SU-DHL-6 (cell line): ENCODE measurements around the gene EVX2.

Experiments used
- H2AFZ ChIP-seq: fragments of 200-600 bp; sonication (generic); 2 replicates; pipeline ENCODE4 v1.6.1; 2014; ENCODE audit warnings: low read depth, mild to moderate bottlenecking, moderate library complexity, mixed read lengths, antibody characterized with exemption, low read length; ENCODE audit not compliant: severe bottlenecking
- H3F3A ChIP-seq: fragments of 200-600 bp; shearing (Covaris generic); 2 replicates; pipeline ENCODE4 v1.6.0; 2016; ENCODE audit warnings: antibody characterized with exemption, mild to moderate bottlenecking; ENCODE audit not compliant: insufficient read depth
- H3K27ac ChIP-seq: fragments of 200-600 bp; sonication (generic); 2 replicates; pipeline ENCODE4 v1.5.1; 2016; ENCODE audit warnings: low read depth, mild to moderate bottlenecking, low read length, moderate library complexity, mixed read lengths
- H3K27me3 ChIP-seq: fragments of 200-600 bp; sonication (generic), shearing (Covaris generic); 2 replicates; pipeline ENCODE4 v1.6.0; 2014; ENCODE audit warnings: mild to moderate bottlenecking, low read length
- H3K36me3 ChIP-seq: fragments of 200-600 bp; sonication (generic); 2 replicates; pipeline ENCODE4 v1.6.1; 2014; ENCODE audit warnings: mild to moderate bottlenecking, low read length, mixed read lengths
- H3K4me2 ChIP-seq: fragments of 300-600, 200-600 bp; shearing (Covaris generic), sonication (generic); 2 replicates; pipeline ENCODE4 v1.6.0; 2014; ENCODE audit warnings: low read length, low read depth, mild to moderate bottlenecking; ENCODE audit not compliant: poor library complexity, severe bottlenecking
- H3K4me3 ChIP-seq: fragments of 200-600 bp; sonication (generic); 2 replicates; pipeline ENCODE4 v1.5.1; 2014; ENCODE audit warnings: antibody characterized with exemption, low read length, mild to moderate bottlenecking, mixed read lengths; ENCODE audit not compliant: insufficient read depth, poor library complexity, severe bottlenecking
- H3K79me2 ChIP-seq: fragments of 200-600 bp; sonication (generic); 2 replicates; pipeline ENCODE4 v1.6.1; 2014; ENCODE audit warnings: mild to moderate bottlenecking, low read length, moderate library complexity; ENCODE audit not compliant: insufficient read depth
- H3K9ac ChIP-seq: fragments of 200-600 bp; sonication (generic); 2 replicates; pipeline ENCODE4 v1.7.0; 2014; ENCODE audit warnings: mild to moderate bottlenecking, low read length
- H3K9me2 ChIP-seq: fragments of 200-600 bp; sonication (generic); replicated peaks from 2 replicates; pipeline ENCODE4 v1.6.1; 2014; ENCODE audit warnings: low read length; ENCODE audit not compliant: insufficient read depth
- H3K9me3 ChIP-seq: fragments of 200-600 bp; sonication (generic); 2 replicates; pipeline ENCODE4 v1.6.1; 2014; ENCODE audit warnings: low read length, mixed read lengths; ENCODE audit not compliant: insufficient read depth
- H4K20me1 ChIP-seq: fragments of 200-600 bp; sonication (generic); 2 replicates; pipeline ENCODE4 v1.6.1; 2014; ENCODE audit warnings: low read depth, mild to moderate bottlenecking, antibody characterized with exemption, low read length, moderate library complexity, mixed read lengths
- EZH2phosphoT487 ChIP-seq: fragments of 200-600 bp; sonication (generic), shearing (Covaris generic); conservative IDR thresholded peaks from 2 replicates; pipeline ENCODE4 v1.6.1; 2018; ENCODE audit warnings: mild to moderate bottlenecking, antibody characterized with exemption, low read length, moderate library complexity, mixed read lengths
- TF ChIP-seq, protein P1 (sequence below): fragments of 200-600 bp; sonication (generic); IDR thresholded peaks from one replicate; pipeline ENCODE4 v1.5.1; 2017; ENCODE audit warnings: antibody characterized with exemption, mild to moderate bottlenecking, low read length, moderate library complexity; ENCODE audit not compliant: insufficient read depth, poor library complexity, severe bottlenecking

EVX2 gene

DNA sequence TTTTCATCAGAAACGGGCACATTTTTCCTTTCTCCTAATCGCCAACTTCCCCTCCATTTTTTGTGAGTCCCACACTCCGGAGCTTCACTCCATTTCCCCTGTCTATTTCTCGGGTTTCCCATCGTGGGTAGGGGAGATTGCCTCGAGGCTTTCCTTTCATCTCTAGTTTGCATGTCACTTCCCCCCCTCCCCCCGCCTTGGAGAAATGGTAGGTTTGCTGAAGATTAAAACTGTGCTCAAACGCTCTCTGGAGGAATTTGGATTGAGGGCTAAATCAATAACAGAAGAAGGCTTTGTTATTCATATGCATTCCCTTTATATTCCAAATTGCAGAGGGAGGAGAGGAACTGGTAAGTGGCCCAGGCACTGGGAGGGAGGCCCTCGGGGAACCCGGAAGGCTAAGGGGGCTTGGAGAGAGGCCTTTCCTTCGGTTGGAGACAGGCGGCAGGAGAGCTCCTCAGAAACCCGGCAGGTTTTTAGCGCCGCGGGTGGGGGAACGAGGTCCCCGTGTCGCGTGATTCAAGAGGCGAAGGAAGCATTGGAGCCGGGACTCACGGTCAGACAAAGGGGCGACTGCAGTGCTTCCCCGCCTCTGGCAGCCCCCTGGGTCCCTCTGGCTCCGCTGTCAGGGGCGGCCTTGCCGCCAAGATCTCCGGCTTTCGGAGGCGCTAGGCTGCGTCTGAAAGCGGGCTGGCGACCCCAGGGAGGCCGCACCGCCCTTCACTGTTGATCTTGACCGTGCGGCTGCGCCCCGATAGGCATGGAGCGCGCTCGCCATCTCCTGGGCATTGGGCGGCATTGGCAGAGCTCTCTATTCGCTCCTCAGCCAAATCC is 13.4 kb upstream of the EVX2 start:
- H3K27ac ChIP-seq = no peak overlapping the region
- H4K20me1 ChIP-seq = no peaks in the 10 kb centered on the region
- no peaks in the 10 kb centered on the region for H3K79me2 ChIP-seq
- H3K27me3 ChIP-seq = no peaks in the 10 kb centered on the region
- H3K4me2 ChIP-seq = peak overlapping the region; percentile 67
- peak overlapping the region; percentile 96 for H2AFZ ChIP-seq
- H3K9me3 ChIP-seq = no peaks in the 10 kb centered on the region
- no peaks in the 10 kb centered on the region for H3F3A ChIP-seq
- no peaks in the 10 kb centered on the region for H3K36me3 ChIP-seq
- H3K9me2 ChIP-seq = no peaks in the 10 kb centered on the region
- peak overlapping the region; percentile 42 for H3K4me3 ChIP-seq
- H3K9ac ChIP-seq = peak overlapping the region; percentile 47; the same call in 1 of the 2 replicates
- TF ChIP-seq, protein P1, sequence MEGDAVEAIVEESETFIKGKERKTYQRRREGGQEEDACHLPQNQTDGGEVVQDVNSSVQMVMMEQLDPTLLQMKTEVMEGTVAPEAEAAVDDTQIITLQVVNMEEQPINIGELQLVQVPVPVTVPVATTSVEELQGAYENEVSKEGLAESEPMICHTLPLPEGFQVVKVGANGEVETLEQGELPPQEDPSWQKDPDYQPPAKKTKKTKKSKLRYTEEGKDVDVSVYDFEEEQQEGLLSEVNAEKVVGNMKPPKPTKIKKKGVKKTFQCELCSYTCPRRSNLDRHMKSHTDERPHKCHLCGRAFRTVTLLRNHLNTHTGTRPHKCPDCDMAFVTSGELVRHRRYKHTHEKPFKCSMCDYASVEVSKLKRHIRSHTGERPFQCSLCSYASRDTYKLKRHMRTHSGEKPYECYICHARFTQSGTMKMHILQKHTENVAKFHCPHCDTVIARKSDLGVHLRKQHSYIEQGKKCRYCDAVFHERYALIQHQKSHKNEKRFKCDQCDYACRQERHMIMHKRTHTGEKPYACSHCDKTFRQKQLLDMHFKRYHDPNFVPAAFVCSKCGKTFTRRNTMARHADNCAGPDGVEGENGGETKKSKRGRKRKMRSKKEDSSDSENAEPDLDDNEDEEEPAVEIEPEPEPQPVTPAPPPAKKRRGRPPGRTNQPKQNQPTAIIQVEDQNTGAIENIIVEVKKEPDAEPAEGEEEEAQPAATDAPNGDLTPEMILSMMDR = peak; percentile 26
- TF ChIP-seq EZH2phosphoT487 = no peak

DNA sequence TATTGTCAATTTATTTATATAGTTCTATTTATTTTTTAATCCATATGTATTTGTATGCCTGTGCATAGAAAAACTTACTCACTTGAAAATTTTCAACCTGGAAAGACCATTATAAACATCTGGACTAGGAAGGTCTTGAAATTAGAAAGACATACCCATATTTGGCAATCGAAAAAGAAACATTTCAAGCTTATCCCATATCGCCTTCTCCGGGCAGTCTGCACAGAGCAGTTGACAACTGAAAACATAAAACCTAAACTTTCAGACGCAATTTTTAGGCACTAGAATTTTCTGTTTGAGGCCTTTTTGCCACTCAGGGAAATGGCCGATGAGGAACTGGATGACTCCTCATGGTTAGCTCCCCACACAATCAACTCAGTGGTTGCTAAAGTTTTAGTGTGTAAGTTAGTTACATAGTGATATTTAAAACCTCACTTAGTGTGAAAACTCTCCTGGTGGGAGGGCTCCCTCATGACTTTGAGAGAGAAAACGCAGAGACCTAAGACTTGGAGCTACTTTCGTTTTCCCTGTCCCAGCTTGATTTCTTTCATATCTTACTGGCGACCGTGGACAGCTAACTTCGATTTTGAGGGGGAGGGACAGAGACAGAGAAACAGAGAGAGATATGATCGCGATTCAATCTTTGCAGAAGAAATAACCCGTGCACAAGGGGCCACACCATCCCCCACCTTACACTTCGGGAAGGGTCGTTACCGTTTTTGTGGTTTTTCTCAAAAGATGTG is 12.7 kb upstream of the EVX2 start:
- H3F3A ChIP-seq = no peaks in the 10 kb centered on the region
- H3K27ac ChIP-seq = no peak overlapping the region
- peak overlapping the region; percentile 42 for H3K4me3 ChIP-seq
- H3K9ac ChIP-seq = peak overlapping the region; percentile 47; the same call in 1 of the 2 replicates
- no peaks in the 10 kb centered on the region for H3K79me2 ChIP-seq
- no peaks in the 10 kb centered on the region for H3K9me3 ChIP-seq
- no peaks in the 10 kb centered on the region for H4K20me1 ChIP-seq
- H3K27me3 ChIP-seq = no peaks in the 10 kb centered on the region
- TF ChIP-seq, protein P1 = no peak
- no peak for TF ChIP-seq EZH2phosphoT487
- no peaks in the 10 kb centered on the region for H3K9me2 ChIP-seq
- peak overlapping the region; percentile 96 for H2AFZ ChIP-seq
- H3K4me2 ChIP-seq = peak overlapping the region; percentile 67
- no peaks in the 10 kb centered on the region for H3K36me3 ChIP-seq

DNA sequence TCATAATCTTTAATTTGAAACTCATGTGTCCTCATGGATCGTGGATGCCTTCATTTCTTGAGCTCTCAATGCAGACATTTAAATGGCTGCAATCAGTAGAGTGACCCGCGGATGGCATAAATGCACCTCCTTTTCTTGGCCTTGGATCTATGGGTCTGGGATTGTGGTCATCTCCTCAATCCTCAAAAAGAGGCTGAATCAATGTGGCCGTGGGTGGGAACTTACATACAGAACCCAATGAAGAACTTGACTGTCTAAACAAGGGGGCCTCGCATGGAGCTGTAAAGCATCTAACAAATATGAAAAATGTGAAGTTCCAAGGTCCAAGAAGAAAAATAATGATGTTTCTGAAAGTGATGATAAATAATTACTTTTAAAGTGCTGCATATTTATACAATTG is 11.7 kb upstream of the EVX2 start:
- Histone ChIP-seq H3K4me2 (no peak overlapping the region), H3K79me2 (no peaks in the 10 kb centered on the region), H3F3A (no peaks in the 10 kb centered on the region), H3K9me3 (no peaks in the 10 kb centered on the region), H3K4me3 (no peak overlapping the region), H3K27me3 (no peaks in the 10 kb centered on the region), H3K27ac (no peak overlapping the region), H3K9me2 (no peaks in the 10 kb centered on the region), H4K20me1 (no peaks in the 10 kb centered on the region), H3K9ac (no peak overlapping the region), H2AFZ (no peak overlapping the region), H3K36me3 (no peaks in the 10 kb centered on the region)
- TF ChIP-seq EZH2phosphoT487 = no peak
- TF ChIP-seq, protein P1 = no peak
